A549 (cell line): ENCODE measurements around the gene AQP10. TPM values are rescaled to one million over a fixed set of nuclear protein-coding genes. Genes with fewer than 3 reads are reported as not detected.

Source experiments
- ATAC-seq, 2 experiments: fragments of 200-7000 bp in 1 of 2; fragments of >200 bp in 1 of 2; cut with Nextera tagmentation in 1 of 2; cut with Tn5 transposase in 1 of 2; 3 replicates each; pipeline versions ENCODE4 v1.8.0 to v1.9.1; 2018 to 2020; ENCODE audit warnings: mild to moderate bottlenecking in 1 of 2, moderate library complexity in 1 of 2
- CTCF ChIA-PET: fragments of 300-600 bp; sonication (Branson Sonifier 250); formaldehyde crosslinking; extraction: SDS; loops from one replicate; lab custom pipeline; 2021; ENCODE audit warnings: antibody characterized with exemption, inconsistent platforms; lab: Yijun Ruan, JAX
- POLR2A ChIA-PET: fragments of 350-600 bp; formaldehyde crosslinking; extraction: SDS; loops from one replicate; lab custom pipeline; 2021; ENCODE audit warnings: antibody characterized with exemption, inconsistent platforms; lab: Yijun Ruan, JAX
- DNase-seq, 2 experiments: peaks; one replicate each; pipeline versions ENCODE4 v3.0.0 to v3.0.0-alpha.2; 2011 to 2016; ENCODE audit warnings: low read depth in 1 of 2, low spot score in 1 of 2
- FAIRE-seq: peaks from 2 replicates; lab custom pipeline; 2011; peaks lifted over from hg19 to GRCh38; lab: Jason Lieb, UNC
- H3K27ac ChIP-seq, 2 experiments: fragments of >200 bp; sonication (Bioruptor Twin); formaldehyde crosslinking; 3 replicates each; pipeline ENCODE4 v1.5.1; 2016 to 2017
- H3K4me1 ChIP-seq: fragments of >200 bp; sonication (Bioruptor Twin); formaldehyde crosslinking; 3 replicates; pipeline ENCODE4 v1.6.1; 2016
- H3K4me2 ChIP-seq: fragments of >200 bp; sonication (Bioruptor Twin); formaldehyde crosslinking; 3 replicates; pipeline ENCODE4 v1.6.1; 2016
- H3K4me3 ChIP-seq: fragments of >200 bp; sonication (Bioruptor Twin); formaldehyde crosslinking; 3 replicates; pipeline ENCODE4 v1.5.1; 2016
- H3K9me3 ChIP-seq: fragments of >200 bp; sonication (Bioruptor Twin); formaldehyde crosslinking; 3 replicates; pipeline ENCODE4 v1.6.1; 2016
- ATOH8 ChIP-seq: fragments of 250-450 bp; sonication (Bioruptor Pico); IDR thresholded peaks from 2 replicates; pipeline ENCODE4 v1.5.0; 2020; ENCODE audit warnings: low read depth, mild to moderate bottlenecking, moderate library complexity
- BHLHE40 ChIP-seq: IDR thresholded peaks from 2 replicates; pipeline ENCODE4 v1.6.1; 2012; ENCODE audit warnings: low read depth, low read length, inconsistent platforms
- CEBPB ChIP-seq, 2 experiments: fragments of >200 bp in 1 of 2; sonication (Bioruptor Twin) in 1 of 2; formaldehyde crosslinking in 1 of 2; IDR thresholded peaks; 2 replicates each; pipeline ENCODE4 v1.6.1; 2012 to 2016
- CTCF ChIP-seq: fragments of >200 bp; sonication (Bioruptor Twin); formaldehyde crosslinking; IDR thresholded peaks from 3 replicates; pipeline ENCODE4 v1.5.1; 2016
- FOSL2 ChIP-seq, 2 experiments: fragments of 450-650 bp in 1 of 2; fragments of >200 bp in 1 of 2; sonication (Bioruptor Twin) in 1 of 2; formaldehyde crosslinking; IDR thresholded peaks; 2 replicates each; pipeline versions ENCODE4 v1.5.0 to v1.6.1; 2016 to 2020; ENCODE audit warnings: mild to moderate bottlenecking in 1 of 2, moderate library complexity in 1 of 2
- HES2 ChIP-seq: fragments of >200 bp; sonication (Bioruptor Twin); formaldehyde crosslinking; IDR thresholded peaks from 2 replicates; pipeline ENCODE4 v1.6.1; 2016
- HEYL ChIP-seq: fragments of 250-450 bp; sonication (Bioruptor Pico); IDR thresholded peaks from 2 replicates; pipeline ENCODE4 v1.8.0; 2021; ENCODE audit warnings: mild to moderate bottlenecking, moderate library complexity
- HMGXB4 ChIP-seq: fragments of 250-450 bp; sonication (Bioruptor Pico); IDR thresholded peaks from 2 replicates; pipeline ENCODE4 v1.5.0; 2021; ENCODE audit warnings: mild to moderate bottlenecking, moderate library complexity, borderline replicate concordance
- MAFK ChIP-seq: fragments of 450-650 bp; IDR thresholded peaks from 2 replicates; pipeline ENCODE4 v1.6.1; 2014; ENCODE audit not compliant: partially characterized antibody
- MAZ ChIP-seq: fragments of 150-350 bp; IDR thresholded peaks from 2 replicates; pipeline ENCODE4 v1.6.1; 2014; ENCODE audit warnings: antibody characterized with exemption, low read depth, low read length, borderline replicate concordance
- PBX3 ChIP-seq: IDR thresholded peaks from 2 replicates; pipeline ENCODE4 v1.6.1; 2012
- PHF8 ChIP-seq: fragments of 200-600 bp; sonication (generic); IDR thresholded peaks from 2 replicates; pipeline ENCODE4 v1.6.1; 2016; ENCODE audit warnings: low read depth, mild to moderate bottlenecking, antibody characterized with exemption, moderate library complexity, borderline replicate concordance
- RAD21 ChIP-seq, 2 experiments: fragments of >200 bp in 1 of 2; sonication (Bioruptor Twin) in 1 of 2; formaldehyde crosslinking in 1 of 2; IDR thresholded peaks in 1 of 2; conservative IDR thresholded peaks in 1 of 2; 2 replicates in 1 of 2; 3 replicates in 1 of 2; pipeline ENCODE4 v1.6.1; 2012 to 2018; ENCODE audit warnings: inconsistent platforms in 1 of 2
- RCOR1 ChIP-seq: fragments of 150-350 bp; IDR thresholded peaks from 2 replicates; pipeline ENCODE4 v1.6.1; 2014; ENCODE audit warnings: antibody characterized with exemption, low read length, low read depth
- REST ChIP-seq: fragments of 200-600 bp; sonication (generic); IDR thresholded peaks from 2 replicates; pipeline ENCODE4 v1.6.1; 2016; ENCODE audit warnings: antibody characterized with exemption, mild to moderate bottlenecking, moderate library complexity
- RNF2 ChIP-seq: fragments of 200-600 bp; sonication (generic); IDR thresholded peaks from 2 replicates; pipeline ENCODE4 v1.6.1; 2016; ENCODE audit warnings: low read depth, mild to moderate bottlenecking, antibody characterized with exemption, moderate library complexity, borderline replicate concordance
- SMC3 ChIP-seq: fragments of >200 bp; sonication (Bioruptor Twin); formaldehyde crosslinking; IDR thresholded peaks from 3 replicates; pipeline ENCODE4 v1.6.1; 2018; ENCODE audit warnings: inconsistent platforms
- SREBF2 ChIP-seq: fragments of 450-650 bp; IDR thresholded peaks from 2 replicates; pipeline ENCODE4 v1.6.1; 2014; ENCODE audit warnings: mild to moderate bottlenecking, moderate library complexity
- TFCP2L1 ChIP-seq: fragments of 250-450 bp; sonication (Bioruptor Pico); IDR thresholded peaks from 2 replicates; pipeline ENCODE4 v1.5.0; 2021; ENCODE audit warnings: mild to moderate bottlenecking
- USF2 ChIP-seq: fragments of 450-650 bp; IDR thresholded peaks from 2 replicates; pipeline ENCODE4 v1.6.1; 2014; ENCODE audit warnings: antibody characterized with exemption
- ZC3H11A ChIP-seq: fragments of 450-650 bp; IDR thresholded peaks from 2 replicates; pipeline ENCODE4 v1.6.1; 2014; ENCODE audit warnings: antibody characterized with exemption, mild to moderate bottlenecking
- ZNF302 ChIP-seq: fragments of 250-450 bp; sonication (Bioruptor Pico); IDR thresholded peaks from 2 replicates; pipeline ENCODE4 v1.9.0; 2021; ENCODE audit warnings: inconsistent platforms, mild to moderate bottlenecking, moderate library complexity
- ZSCAN20 ChIP-seq: fragments of 250-450 bp; sonication (Bioruptor Pico); IDR thresholded peaks from 2 replicates; pipeline ENCODE4 v1.8.0; 2022; ENCODE audit warnings: mild to moderate bottlenecking, moderate library complexity
- WGBS: methylation state at CpG from one replicate; pipeline ENCODE4 v1.1.6; 2017; ENCODE audit errors: missing lambda C conversion rate; 5-methylcytosine and 5-hydroxymethylcytosine counted together
- polyA plus RNA-seq, 4 experiments: library from polyadenylated mRNA; depleted of rRNA in 3 of 4; stranded (reverse); fragments of >200 nt; fragmentation: RNase III in 1 of 4; extraction: RNeasy Plus Mini Kit Qiagen cat#74134 plus additional on column Dnase treatment in 1 of 4; gene quantifications; 2 replicates in 3 of 4; 3 replicates in 1 of 4; pipeline ENCODE4 v1.2.3, GENCODE V29; 2011 to 2017

Gene AQP10
- polyA plus RNA-seq, 2 of the 4 experiments (the other 2 are of a cell fraction) = not detected

- Histone ChIP-seq H3K4me3 (no peak overlapping the region), H3K4me1 (no peaks in the 10 kb centered on the region), H3K4me2 (no peak overlapping the region), H3K9me3 (no peaks in the 10 kb centered on the region), H3K27ac (no peak overlapping the region)
- TF ChIP-seq RNF2 = no peak
- TF ChIP-seq HES2 = no peak
- no peak for TF ChIP-seq MAZ
- TF ChIP-seq TFCP2L1 (CRISPR knock-in tag) = no peak
- TF ChIP-seq RCOR1 = no peak
- no peak for TF ChIP-seq ZSCAN20 (CRISPR knock-in tag)
- TF ChIP-seq SREBF2 = no peak
- TF ChIP-seq HEYL (CRISPR knock-in tag) = no peak
- no peak for TF ChIP-seq CEBPB (IDR thresholded peaks at IDR 0.05)
- TF ChIP-seq ZC3H11A = no peak
- no peak for TF ChIP-seq ZNF302 (CRISPR knock-in tag)
- TF ChIP-seq ATOH8 (CRISPR knock-in tag) = no peak
- no peak for TF ChIP-seq USF2
- no peak for TF ChIP-seq HMGXB4 (CRISPR knock-in tag)
- TF ChIP-seq FOSL2 (IDR thresholded peaks at IDR 0.05) = no peak
- TF ChIP-seq FOSL2 (CRISPR knock-in tag; IDR thresholded peaks at IDR 0.05) = no peak
- peak; percentile 39 to 66; a peak in 4 of 5 replicates for TF ChIP-seq RAD21 (conservative IDR thresholded peaks at IDR 0.05 in 1 of 2, IDR thresholded peaks at IDR 0.05 in 1 of 2)
- TF ChIP-seq BHLHE40 = no peak
- TF ChIP-seq PBX3 = no peak
- TF ChIP-seq CTCF = peak; percentile 62
- TF ChIP-seq PHF8 = no peak
- TF ChIP-seq SMC3 = peak; percentile 36; the same call in 2 of the 3 replicates
- TF ChIP-seq REST = no peak
- no peak for TF ChIP-seq MAFK
- CTCF ChIA-PET = interaction anchor here (0.6 to 22.0 kb wide), 13 partner anchors 10 to 202 kb away, joined by 3 to 268 read pairs (median 4); partner anchors contain the start of genes AQP10, ATP8B2 and IL6R
- ATAC-seq = peak in 1 of 2 experiments; percentile 78; a peak in 3 of 6 replicates
- 80% methylated on average over 12 of the region's 12 CpGs for WGBS
- POLR2A ChIA-PET = no interaction called here
- FAIRE-seq = no peak
- DNase-seq = peak; percentile 41 to 76
Measured at GRCh38 chr1:154344977-154345837, 24.3 kb downstream of the AQP10 start.
